IMR-90 (cell line): ENCODE measurements around the gene TGM2.

ENCODE experiments used
- CTCF ChIP-seq: conservative IDR thresholded peaks from 2 replicates; pipeline ENCODE4 v1.5.1; 2012; ENCODE audit warnings: mild to moderate bottlenecking, low read depth, low read length, improper control_type of control experiment
- POLR2A ChIP-seq: IDR thresholded peaks from 2 replicates; pipeline ENCODE4 v1.6.1; 2012; ENCODE audit warnings: mild to moderate bottlenecking, low read depth, low read length

- no peak for TF ChIP-seq POLR2A
- no peak for TF ChIP-seq CTCF
Measured at GRCh38 chr20:38170826-38171674, 6.0 kb upstream of the TGM2 start.
